MCF 10A (cell line): ENCODE results near the gene OSER1. TPM values are rescaled to one million over a fixed set of nuclear protein-coding genes. Genes with fewer than 3 reads are reported as not detected.
A peak's percentile ranks its signal among the peaks of the same experiment; 100 is the strongest.

Source experiments
- BruUV-seq: library from RNA; stranded (reverse); fragments of 400-500 nt; replicated peaks from 2 replicates; lab custom pipeline; 2021; lab: Mats Ljungman, UMichigan
- CTCF ChIA-PET: fragments of 300-600 bp; sonication (Branson Sonifier 250); formaldehyde crosslinking; extraction: SDS; loops from one replicate; lab custom pipeline; 2021; ENCODE audit warnings: antibody characterized with exemption, inconsistent platforms; lab: Yijun Ruan, JAX
- POLR2A ChIA-PET: fragments of 300-600, 350-650 bp; sonication (Branson Sonifier 250); formaldehyde crosslinking; extraction: SDS; loops from one replicate; lab custom pipeline; 2020; ENCODE audit warnings: antibody characterized with exemption, inconsistent platforms; lab: Yijun Ruan, JAX
- DNase-seq: peaks from one replicate; pipeline ENCODE4 v3.0.0-alpha.2; 2018; ENCODE audit not compliant: unreplicated experiment
- H3K27ac Mint-ChIP-seq: one replicate; pipeline ENCODE4 v1.8.0; 2022; ENCODE audit warnings: mild to moderate bottlenecking, low read depth, mixed read lengths; ENCODE audit not compliant: unreplicated experiment
- H3K27me3 Mint-ChIP-seq: one replicate; pipeline ENCODE4 v1.8.0; 2022; ENCODE audit warnings: mixed read lengths; ENCODE audit not compliant: insufficient read depth, unreplicated experiment
- H3K36me3 Mint-ChIP-seq: one replicate; pipeline ENCODE4 v1.8.0; 2022; ENCODE audit warnings: mild to moderate bottlenecking, moderate library complexity, mixed read lengths; ENCODE audit not compliant: insufficient read depth, unreplicated experiment
- H3K4me1 Mint-ChIP-seq: one replicate; pipeline ENCODE4 v1.8.0; 2022; ENCODE audit warnings: mixed read lengths; ENCODE audit not compliant: insufficient read depth, unreplicated experiment
- H3K4me3 Mint-ChIP-seq: one replicate; pipeline ENCODE4 v1.8.0; 2022; ENCODE audit warnings: mild to moderate bottlenecking, moderate library complexity, mixed read lengths; ENCODE audit not compliant: unreplicated experiment
- H3K9me3 Mint-ChIP-seq: one replicate; pipeline ENCODE4 v1.8.0; 2022; ENCODE audit warnings: mixed read lengths; ENCODE audit not compliant: unreplicated experiment
- intact Hi-C: fragments of 100-400 bp; cut with micrococcal nuclease; formaldehyde crosslinking; loops from 2 replicates; pipeline ENCODE4 v1.14.1; 2022
- total RNA-seq: library from RNA; stranded (reverse); gene quantifications from 2 replicates; pipeline ENCODE4 v1.2.3, GENCODE V29; 2022
- TF ChIP-seq, protein P1 (sequence below): fragments of 200-600 bp; IDR thresholded peaks from one replicate; pipeline ENCODE4 v1.8.0; 2022; ENCODE audit warnings: antibody characterized with exemption, mild to moderate bottlenecking; ENCODE audit not compliant: unreplicated experiment

Gene OSER1
- total RNA-seq, 1 experiment from 2014 or later: 50.8 TPM

DNA sequence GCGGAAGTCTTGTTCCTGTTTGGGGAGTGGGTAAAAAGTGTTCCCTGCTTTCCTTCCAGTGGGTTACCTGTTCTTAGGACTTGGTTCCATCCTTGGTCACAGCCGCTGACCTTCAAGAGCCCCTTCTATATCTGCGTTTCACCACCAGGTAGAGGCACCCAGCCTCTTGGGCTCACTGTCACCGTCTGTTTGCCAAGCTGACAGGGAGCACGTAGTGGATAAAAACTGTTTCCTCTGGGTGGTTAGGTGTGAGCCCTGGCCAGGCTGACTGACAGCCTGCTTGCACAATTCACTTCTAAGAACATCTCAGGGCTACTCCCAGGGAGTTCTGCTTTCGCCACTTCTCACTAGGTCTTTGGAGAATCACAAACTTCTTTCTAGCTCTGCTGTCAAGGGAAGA lies 21.8 kb downstream of the OSER1 start:
- Mint-ChIP-seq H3K4me3 (peak overlapping the region; percentile 67), H3K27me3 (peaks cover 9% of the 10 kb centered on the region), H3K27ac (peak overlapping the region; percentile 79), H3K9me3 (no peaks in the 10 kb centered on the region), H3K36me3 (peaks cover 29% of the 10 kb centered on the region), H3K4me1 (peaks cover 54% of the 10 kb centered on the region)
- ChIA-PET POLR2A (interaction anchor here (0.6 to 5.4 kb wide), 22 partner anchors 9 to 695 kb away, joined by 3 to 117 read pairs (median 10); partner anchors contain the start of genes OSER1, SERINC3 and TTPAL), CTCF (interaction anchor here (0.7 to 11.7 kb wide), 30 partner anchors 10 to 739 kb away, joined by 3 to 638 read pairs (median 11); partner anchors contain the start of genes FITM2 and OSER1)
- TF ChIP-seq, protein P1, sequence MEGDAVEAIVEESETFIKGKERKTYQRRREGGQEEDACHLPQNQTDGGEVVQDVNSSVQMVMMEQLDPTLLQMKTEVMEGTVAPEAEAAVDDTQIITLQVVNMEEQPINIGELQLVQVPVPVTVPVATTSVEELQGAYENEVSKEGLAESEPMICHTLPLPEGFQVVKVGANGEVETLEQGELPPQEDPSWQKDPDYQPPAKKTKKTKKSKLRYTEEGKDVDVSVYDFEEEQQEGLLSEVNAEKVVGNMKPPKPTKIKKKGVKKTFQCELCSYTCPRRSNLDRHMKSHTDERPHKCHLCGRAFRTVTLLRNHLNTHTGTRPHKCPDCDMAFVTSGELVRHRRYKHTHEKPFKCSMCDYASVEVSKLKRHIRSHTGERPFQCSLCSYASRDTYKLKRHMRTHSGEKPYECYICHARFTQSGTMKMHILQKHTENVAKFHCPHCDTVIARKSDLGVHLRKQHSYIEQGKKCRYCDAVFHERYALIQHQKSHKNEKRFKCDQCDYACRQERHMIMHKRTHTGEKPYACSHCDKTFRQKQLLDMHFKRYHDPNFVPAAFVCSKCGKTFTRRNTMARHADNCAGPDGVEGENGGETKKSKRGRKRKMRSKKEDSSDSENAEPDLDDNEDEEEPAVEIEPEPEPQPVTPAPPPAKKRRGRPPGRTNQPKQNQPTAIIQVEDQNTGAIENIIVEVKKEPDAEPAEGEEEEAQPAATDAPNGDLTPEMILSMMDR: no peak
- BruUV-seq: no TSS peak
- intact Hi-C loops: loop anchor here (2.0 to 5.0 kb wide), 2 partner anchors 34 to 741 kb away; no protein-coding TSS in a partner anchor
- peak; percentile 83 for DNase-seq

DNA sequence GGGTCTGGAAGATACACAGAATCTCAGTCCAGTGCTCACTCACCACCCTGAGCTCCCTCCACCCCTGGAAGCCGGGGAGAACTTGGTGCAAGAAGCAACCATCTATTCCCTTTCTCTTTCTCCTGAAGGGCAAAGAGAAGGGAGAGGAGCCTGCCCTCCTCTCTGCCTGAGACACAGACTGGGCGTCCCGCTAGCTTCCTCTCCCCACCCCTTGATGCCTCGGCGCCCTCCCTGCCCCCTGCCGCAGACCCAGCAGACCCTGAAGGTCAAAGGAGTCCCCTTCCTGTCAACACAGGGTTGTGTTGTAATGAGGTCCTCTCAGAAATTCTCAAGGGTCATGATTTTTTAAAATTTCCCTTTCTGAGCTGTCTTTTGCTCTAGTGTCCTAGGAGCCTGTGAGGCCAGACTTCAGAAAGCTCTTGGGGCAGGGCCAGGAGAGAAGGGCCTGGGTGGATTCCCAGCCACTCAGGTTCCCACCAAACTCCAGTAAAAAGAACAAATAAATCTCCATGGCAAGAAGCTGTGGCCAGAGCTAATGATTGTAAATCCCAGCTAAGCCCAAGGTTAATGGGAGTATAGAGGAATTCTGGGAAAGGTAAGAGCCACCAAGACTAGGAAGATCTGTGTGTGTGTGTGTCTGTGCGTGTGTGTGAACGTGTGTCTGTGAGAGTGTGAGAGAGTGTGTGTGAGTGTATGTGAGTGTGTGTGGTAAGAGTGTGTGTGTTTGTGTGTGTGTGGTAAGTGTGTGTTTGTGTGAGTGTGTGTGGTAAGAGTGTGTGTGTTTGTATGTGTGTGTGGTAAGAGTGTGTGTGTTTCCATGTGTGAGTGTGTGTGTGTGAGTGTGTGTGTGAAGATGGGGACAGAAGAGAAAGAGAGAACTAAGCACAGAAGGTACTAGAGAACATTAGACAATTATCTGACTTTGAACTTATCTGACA lies 22.5 kb downstream of the OSER1 start:
- TF ChIP-seq, protein P1: no peak
- Mint-ChIP-seq H3K36me3 (peaks cover 35% of the 10 kb centered on the region), H3K4me3 (peak overlapping the region; percentile 67), H3K27ac (peak overlapping the region; percentile 79), H3K4me1 (peaks cover 55% of the 10 kb centered on the region), H3K27me3 (peaks cover 2% of the 10 kb centered on the region), H3K9me3 (no peaks in the 10 kb centered on the region)
- CTCF ChIA-PET: interaction anchor here (0.5 to 11.7 kb wide), 27 partner anchors 8 to 739 kb away, joined by 3 to 638 read pairs (median 5); partner anchors contain the start of gene FITM2
- intact Hi-C loops: loop anchor here (2.0 to 5.0 kb wide), 2 partner anchors 33 to 741 kb away; no protein-coding TSS in a partner anchor
- DNase-seq: peak; percentile 58
- POLR2A ChIA-PET: interaction anchor here (0.8 to 5.4 kb wide), 29 partner anchors 8 to 731 kb away, joined by 3 to 117 read pairs (median 4); partner anchors contain the start of genes FITM2, OSER1, SERINC3 and SRSF6
- TSS peak; percentile 74 for BruUV-seq

DNA sequence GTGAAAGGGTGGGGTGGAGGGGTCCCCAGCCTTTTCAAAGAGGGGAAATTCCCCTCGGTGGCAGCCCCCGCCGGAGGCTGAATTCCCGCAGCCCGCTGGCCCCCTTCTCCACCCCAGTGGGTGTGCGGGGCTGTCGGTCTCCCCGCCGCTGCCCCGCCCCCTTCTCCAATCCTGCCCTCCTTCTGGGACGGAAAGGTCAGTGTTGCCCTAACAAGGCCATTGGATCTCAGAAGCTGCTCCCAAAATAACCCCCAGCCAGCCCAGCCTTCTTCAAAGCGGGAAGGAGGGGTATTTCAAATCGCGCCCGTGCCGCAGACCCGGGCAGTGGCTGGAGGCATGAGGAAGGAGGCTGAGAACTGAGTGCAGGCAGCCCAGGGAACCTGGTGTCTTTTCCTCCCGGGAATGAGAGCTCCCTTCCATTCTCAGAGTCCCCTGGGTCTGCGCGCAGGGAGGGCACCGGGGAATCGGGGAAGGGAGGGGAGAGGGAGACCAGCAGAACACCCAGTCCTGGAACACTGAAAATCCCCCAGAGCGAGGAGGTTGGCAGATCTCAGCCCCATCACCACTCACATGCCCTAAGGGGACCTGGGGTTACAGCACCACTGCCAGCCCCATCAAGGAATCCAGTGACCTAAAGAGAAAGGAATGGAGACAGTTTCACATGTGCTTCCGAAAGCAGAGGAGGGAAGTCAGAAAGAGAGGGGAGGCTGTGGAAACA lies 23.4 kb downstream of the OSER1 start, which contains the start of gene JPH2:
JPH2 (minus strand) TSS at position 135 of the 718 bp plus-strand sequence. CDS start 483 bp downstream, outside the sequence.
- no TSS peak for BruUV-seq
- Mint-ChIP-seq H3K36me3 (peaks cover 43% of the 10 kb centered on the region), H3K27me3 (no peaks in the 10 kb centered on the region), H3K27ac (peak within 1 kb of the TSS; percentile 79), H3K9me3 (no peaks in the 10 kb centered on the region), H3K4me3 (peak within 1 kb of the TSS; percentile 67), H3K4me1 (peaks cover 63% of the 10 kb centered on the region)
- TF ChIP-seq, protein P1: no peak
- DNase-seq: peak; percentile 92
- CTCF ChIA-PET: interaction anchor here (0.5 to 11.7 kb wide), 15 partner anchors 9 to 343 kb away, joined by 3 to 638 read pairs (median 5); partner anchors contain the start of gene FITM2
- intact Hi-C loops: loop anchor here (5.0 kb wide), 1 partner anchor 740 kb away; no protein-coding TSS in a partner anchor
- POLR2A ChIA-PET: interaction anchor here (0.7 to 5.4 kb wide), 28 partner anchors 9 to 730 kb away, joined by 3 to 117 read pairs (median 4); partner anchors contain the start of genes FITM2, OSER1, SERINC3 and SRSF6
